GM12874 (cell line): Measurements from ENCODE around the gene SMS.

Experiments
- CTCF ChIP-seq: IDR thresholded peaks from 2 replicates; pipeline ENCODE4 v1.5.1; 2011; ENCODE audit warnings: low read depth, mild to moderate bottlenecking, control low read depth, low read length, moderate library complexity; ENCODE audit not compliant: insufficient read depth

The SMS gene

GRCh38 chrX:21940356-21940829, at the start of gene SMS:
Gene SMS, plus strand, starts transcription at chrX:21940709. Its CDS starts 116 bp downstream, at chrX:21940825.
- TF ChIP-seq CTCF, result no peak

GRCh38 chrX:21905313-21905712, 35.2 kb upstream of the SMS start:
- TF ChIP-seq CTCF, result no peak

- TF ChIP-seq CTCF, result no peak
Observed at GRCh38 chrX:21905953-21906352, 34.6 kb upstream of the SMS start.

GRCh38 chrX:21907260-21907659, 33.2 kb upstream of the SMS start:
- TF ChIP-seq CTCF, result no peak

- TF ChIP-seq CTCF, result no peak
Observed at GRCh38 chrX:21911481-21911880, 29.0 kb upstream of the SMS start.

- no peak for TF ChIP-seq CTCF
Observed at GRCh38 chrX:21912220-21912619, 28.3 kb upstream of the SMS start.

- no peak for TF ChIP-seq CTCF
Observed at GRCh38 chrX:21912989-21913388, 27.5 kb upstream of the SMS start.

- no peak for TF ChIP-seq CTCF
Observed at GRCh38 chrX:21926116-21926515, 14.4 kb upstream of the SMS start.
